ENCODE results near the gene USP40. TPM values are rescaled to one million over a fixed set of nuclear protein-coding genes. Genes with fewer than 3 reads are reported as not detected.

The USP40 gene
- total and polyA plus RNA-seq, 2 of the 8 experiments (the other 6 are each of a cell fraction or from before 2014, with no cell fraction given), result 12.0 to 15.7 TPM

DNA sequence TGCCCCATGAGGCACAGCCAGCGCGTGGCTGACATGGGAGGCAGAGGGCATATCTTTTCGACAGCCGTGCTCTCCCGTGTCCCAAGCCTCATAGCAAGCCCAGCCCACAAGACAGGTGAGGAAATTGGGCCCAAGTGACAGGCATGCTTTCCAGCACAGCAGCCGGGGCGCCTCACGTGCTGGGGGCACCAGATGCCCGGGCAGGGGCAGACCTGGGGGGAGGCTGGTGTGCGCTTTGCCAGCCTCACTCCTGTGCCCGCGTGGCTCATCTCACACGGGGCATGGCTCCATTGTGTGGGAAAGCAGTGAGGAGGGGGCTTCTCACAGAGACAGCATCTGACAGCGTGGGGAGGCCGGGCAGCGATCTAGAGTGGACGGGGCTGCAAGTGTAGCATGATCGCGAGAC, 93.2 kb downstream of the USP40 start (continued):
- TF ChIP-seq, protein P1, sequence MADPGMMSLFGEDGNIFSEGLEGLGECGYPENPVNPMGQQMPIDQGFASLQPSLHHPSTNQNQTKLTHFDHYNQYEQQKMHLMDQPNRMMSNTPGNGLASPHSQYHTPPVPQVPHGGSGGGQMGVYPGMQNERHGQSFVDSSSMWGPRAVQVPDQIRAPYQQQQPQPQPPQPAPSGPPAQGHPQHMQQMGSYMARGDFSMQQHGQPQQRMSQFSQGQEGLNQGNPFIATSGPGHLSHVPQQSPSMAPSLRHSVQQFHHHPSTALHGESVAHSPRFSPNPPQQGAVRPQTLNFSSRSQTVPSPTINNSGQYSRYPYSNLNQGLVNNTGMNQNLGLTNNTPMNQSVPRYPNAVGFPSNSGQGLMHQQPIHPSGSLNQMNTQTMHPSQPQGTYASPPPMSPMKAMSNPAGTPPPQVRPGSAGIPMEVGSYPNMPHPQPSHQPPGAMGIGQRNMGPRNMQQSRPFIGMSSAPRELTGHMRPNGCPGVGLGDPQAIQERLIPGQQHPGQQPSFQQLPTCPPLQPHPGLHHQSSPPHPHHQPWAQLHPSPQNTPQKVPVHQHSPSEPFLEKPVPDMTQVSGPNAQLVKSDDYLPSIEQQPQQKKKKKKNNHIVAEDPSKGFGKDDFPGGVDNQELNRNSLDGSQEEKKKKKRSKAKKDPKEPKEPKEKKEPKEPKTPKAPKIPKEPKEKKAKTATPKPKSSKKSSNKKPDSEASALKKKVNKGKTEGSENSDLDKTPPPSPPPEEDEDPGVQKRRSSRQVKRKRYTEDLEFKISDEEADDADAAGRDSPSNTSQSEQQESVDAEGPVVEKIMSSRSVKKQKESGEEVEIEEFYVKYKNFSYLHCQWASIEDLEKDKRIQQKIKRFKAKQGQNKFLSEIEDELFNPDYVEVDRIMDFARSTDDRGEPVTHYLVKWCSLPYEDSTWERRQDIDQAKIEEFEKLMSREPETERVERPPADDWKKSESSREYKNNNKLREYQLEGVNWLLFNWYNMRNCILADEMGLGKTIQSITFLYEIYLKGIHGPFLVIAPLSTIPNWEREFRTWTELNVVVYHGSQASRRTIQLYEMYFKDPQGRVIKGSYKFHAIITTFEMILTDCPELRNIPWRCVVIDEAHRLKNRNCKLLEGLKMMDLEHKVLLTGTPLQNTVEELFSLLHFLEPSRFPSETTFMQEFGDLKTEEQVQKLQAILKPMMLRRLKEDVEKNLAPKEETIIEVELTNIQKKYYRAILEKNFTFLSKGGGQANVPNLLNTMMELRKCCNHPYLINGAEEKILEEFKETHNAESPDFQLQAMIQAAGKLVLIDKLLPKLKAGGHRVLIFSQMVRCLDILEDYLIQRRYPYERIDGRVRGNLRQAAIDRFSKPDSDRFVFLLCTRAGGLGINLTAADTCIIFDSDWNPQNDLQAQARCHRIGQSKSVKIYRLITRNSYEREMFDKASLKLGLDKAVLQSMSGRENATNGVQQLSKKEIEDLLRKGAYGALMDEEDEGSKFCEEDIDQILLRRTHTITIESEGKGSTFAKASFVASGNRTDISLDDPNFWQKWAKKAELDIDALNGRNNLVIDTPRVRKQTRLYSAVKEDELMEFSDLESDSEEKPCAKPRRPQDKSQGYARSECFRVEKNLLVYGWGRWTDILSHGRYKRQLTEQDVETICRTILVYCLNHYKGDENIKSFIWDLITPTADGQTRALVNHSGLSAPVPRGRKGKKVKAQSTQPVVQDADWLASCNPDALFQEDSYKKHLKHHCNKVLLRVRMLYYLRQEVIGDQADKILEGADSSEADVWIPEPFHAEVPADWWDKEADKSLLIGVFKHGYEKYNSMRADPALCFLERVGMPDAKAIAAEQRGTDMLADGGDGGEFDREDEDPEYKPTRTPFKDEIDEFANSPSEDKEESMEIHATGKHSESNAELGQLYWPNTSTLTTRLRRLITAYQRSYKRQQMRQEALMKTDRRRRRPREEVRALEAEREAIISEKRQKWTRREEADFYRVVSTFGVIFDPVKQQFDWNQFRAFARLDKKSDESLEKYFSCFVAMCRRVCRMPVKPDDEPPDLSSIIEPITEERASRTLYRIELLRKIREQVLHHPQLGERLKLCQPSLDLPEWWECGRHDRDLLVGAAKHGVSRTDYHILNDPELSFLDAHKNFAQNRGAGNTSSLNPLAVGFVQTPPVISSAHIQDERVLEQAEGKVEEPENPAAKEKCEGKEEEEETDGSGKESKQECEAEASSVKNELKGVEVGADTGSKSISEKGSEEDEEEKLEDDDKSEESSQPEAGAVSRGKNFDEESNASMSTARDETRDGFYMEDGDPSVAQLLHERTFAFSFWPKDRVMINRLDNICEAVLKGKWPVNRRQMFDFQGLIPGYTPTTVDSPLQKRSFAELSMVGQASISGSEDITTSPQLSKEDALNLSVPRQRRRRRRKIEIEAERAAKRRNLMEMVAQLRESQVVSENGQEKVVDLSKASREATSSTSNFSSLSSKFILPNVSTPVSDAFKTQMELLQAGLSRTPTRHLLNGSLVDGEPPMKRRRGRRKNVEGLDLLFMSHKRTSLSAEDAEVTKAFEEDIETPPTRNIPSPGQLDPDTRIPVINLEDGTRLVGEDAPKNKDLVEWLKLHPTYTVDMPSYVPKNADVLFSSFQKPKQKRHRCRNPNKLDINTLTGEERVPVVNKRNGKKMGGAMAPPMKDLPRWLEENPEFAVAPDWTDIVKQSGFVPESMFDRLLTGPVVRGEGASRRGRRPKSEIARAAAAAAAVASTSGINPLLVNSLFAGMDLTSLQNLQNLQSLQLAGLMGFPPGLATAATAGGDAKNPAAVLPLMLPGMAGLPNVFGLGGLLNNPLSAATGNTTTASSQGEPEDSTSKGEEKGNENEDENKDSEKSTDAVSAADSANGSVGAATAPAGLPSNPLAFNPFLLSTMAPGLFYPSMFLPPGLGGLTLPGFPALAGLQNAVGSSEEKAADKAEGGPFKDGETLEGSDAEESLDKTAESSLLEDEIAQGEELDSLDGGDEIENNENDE (IDR thresholded peaks at IDR 0.05; ENCODE audit: insufficient replicate concordance, low read length), result no peak
- TF ChIP-seq KDM5A (IDR thresholded peaks at IDR 0.05; ENCODE audit: low read length) (no peak), SAP30 (IDR thresholded peaks at IDR 0.05; ENCODE audit: insufficient read depth, insufficient replicate concordance, low read length) (no peak), ZNF274 (IDR thresholded peaks at IDR 0.05; ENCODE audit: borderline replicate concordance, extremely low read depth, low read length) (no peak), JUN (IDR thresholded peaks at IDR 0.05; ENCODE audit: low read depth, low read length) (no peak), ASH2L (IDR thresholded peaks at IDR 0.05; ENCODE audit: low read length) (no peak), RBBP5 (IDR thresholded peaks at IDR 0.05; ENCODE audit: borderline replicate concordance, low read depth, low read length) (no peak), BRCA1 (IDR thresholded peaks at IDR 0.05; ENCODE audit: low read depth, low read length) (no peak), CTBP2 (IDR thresholded peaks at IDR 0.05; ENCODE audit: borderline replicate concordance, insufficient read depth, insufficient read length, low read length) (no peak), RAD21 (IDR thresholded peaks at IDR 0.05 in 1 of 2, conservative IDR thresholded peaks at IDR 0.05 in 1 of 2; ENCODE audit: low read depth in 2 of 2, low read length in 2 of 2) (no peak), HDAC6 (IDR thresholded peaks at IDR 0.05; ENCODE audit: low read depth, low read length) (no peak), BACH1 (IDR thresholded peaks at IDR 0.05; ENCODE audit: low read length) (no peak)
